Astrocyte (in vitro differentiated cells and primary cell): ENCODE data around the gene C2CD4C.

ENCODE experiments used
- EZH2 ChIP-seq: IDR thresholded peaks from 2 replicates; pipeline ENCODE4 v1.6.1; 2012; ENCODE audit warnings: mild to moderate bottlenecking, low read length, inconsistent platforms; ENCODE audit not compliant: insufficient read depth
- TF ChIP-seq, protein P1 (sequence below): IDR thresholded peaks from 2 replicates; pipeline ENCODE4 v1.5.1; 2011; ENCODE audit warnings: low read depth, mild to moderate bottlenecking, inconsistent platforms, low read length, moderate library complexity; ENCODE audit not compliant: insufficient read depth

DNA sequence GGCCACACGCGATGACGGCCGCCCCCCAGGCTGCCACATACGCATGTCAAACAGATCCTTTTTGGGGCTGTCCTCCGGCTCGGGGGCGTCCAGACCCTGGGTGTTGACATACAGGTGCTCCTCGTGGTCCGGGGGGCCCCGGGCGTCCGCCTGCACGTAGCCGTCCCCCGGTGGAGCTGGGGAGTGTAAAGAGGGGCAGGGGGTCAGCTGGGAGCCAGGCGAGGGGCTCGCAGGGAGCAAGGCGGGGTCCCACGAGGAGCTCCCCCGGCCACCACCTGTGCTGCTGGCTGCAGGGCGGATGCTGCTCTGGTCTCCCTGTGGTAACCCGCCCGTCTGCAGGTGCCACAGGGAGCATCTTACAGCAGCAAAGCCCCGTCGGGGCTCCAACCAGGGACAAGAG is 16.1 kb upstream of the C2CD4C start:
- TF ChIP-seq, protein P1, sequence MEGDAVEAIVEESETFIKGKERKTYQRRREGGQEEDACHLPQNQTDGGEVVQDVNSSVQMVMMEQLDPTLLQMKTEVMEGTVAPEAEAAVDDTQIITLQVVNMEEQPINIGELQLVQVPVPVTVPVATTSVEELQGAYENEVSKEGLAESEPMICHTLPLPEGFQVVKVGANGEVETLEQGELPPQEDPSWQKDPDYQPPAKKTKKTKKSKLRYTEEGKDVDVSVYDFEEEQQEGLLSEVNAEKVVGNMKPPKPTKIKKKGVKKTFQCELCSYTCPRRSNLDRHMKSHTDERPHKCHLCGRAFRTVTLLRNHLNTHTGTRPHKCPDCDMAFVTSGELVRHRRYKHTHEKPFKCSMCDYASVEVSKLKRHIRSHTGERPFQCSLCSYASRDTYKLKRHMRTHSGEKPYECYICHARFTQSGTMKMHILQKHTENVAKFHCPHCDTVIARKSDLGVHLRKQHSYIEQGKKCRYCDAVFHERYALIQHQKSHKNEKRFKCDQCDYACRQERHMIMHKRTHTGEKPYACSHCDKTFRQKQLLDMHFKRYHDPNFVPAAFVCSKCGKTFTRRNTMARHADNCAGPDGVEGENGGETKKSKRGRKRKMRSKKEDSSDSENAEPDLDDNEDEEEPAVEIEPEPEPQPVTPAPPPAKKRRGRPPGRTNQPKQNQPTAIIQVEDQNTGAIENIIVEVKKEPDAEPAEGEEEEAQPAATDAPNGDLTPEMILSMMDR = no peak
- TF ChIP-seq EZH2 = no peak
